IPS DF 4.7 (cell line): ENCODE measurements around the gene ST8SIA1.

Source experiments
- DNase-seq: peaks from one replicate; pipeline ENCODE4 v3.0.0-alpha.2; 2013; ENCODE audit warnings: low spot score; ENCODE audit errors: extremely low read depth

ST8SIA1 gene

GRCh38 chr12:22332202-22332601, 2.3 kb downstream of the ST8SIA1 start:
- no peak for DNase-seq

- DNase-seq: no peak
Measured at GRCh38 chr12:22329621-22330020, 4.9 kb downstream of the ST8SIA1 start.

- no peak for DNase-seq
Measured at GRCh38 chr12:22325218-22325617, 9.3 kb downstream of the ST8SIA1 start.

- no peak for DNase-seq
Measured at GRCh38 chr12:22322091-22322490, 12.4 kb downstream of the ST8SIA1 start.

GRCh38 chr12:22321638-22322037, 12.9 kb downstream of the ST8SIA1 start:
- no peak for DNase-seq

GRCh38 chr12:22321018-22321605, 13.4 kb downstream of the ST8SIA1 start:
- DNase-seq: no peak

GRCh38 chr12:22318108-22318737, 16.3 kb downstream of the ST8SIA1 start:
- DNase-seq: no peak

- DNase-seq: no peak
Measured at GRCh38 chr12:22313963-22314330, 20.6 kb downstream of the ST8SIA1 start.

- DNase-seq: no peak
Measured at GRCh38 chr12:22313286-22313962, 21.1 kb downstream of the ST8SIA1 start.

- DNase-seq: no peak
Measured at GRCh38 chr12:22312336-22312735, 22.2 kb downstream of the ST8SIA1 start.

- no peak for DNase-seq
Measured at GRCh38 chr12:22310709-22311108, 23.8 kb downstream of the ST8SIA1 start.

GRCh38 chr12:22310275-22310674, 24.2 kb downstream of the ST8SIA1 start:
- DNase-seq: no peak

GRCh38 chr12:22307811-22308210, 26.7 kb downstream of the ST8SIA1 start:
- no peak for DNase-seq

- no peak for DNase-seq
Measured at GRCh38 chr12:22306311-22306710, 28.2 kb downstream of the ST8SIA1 start.

GRCh38 chr12:22304341-22304740, 30.2 kb downstream of the ST8SIA1 start:
- DNase-seq: no peak

- no peak for DNase-seq
Measured at GRCh38 chr12:22299294-22299912, 35.1 kb downstream of the ST8SIA1 start.

GRCh38 chr12:22289250-22289649, 45.3 kb downstream of the ST8SIA1 start:
- DNase-seq: no peak

- no peak for DNase-seq
Measured at GRCh38 chr12:22287776-22288621, 46.5 kb downstream of the ST8SIA1 start.

GRCh38 chr12:22287101-22287500, 47.4 kb downstream of the ST8SIA1 start:
- DNase-seq: no peak

- no peak for DNase-seq
Measured at GRCh38 chr12:22286569-22286968, 47.9 kb downstream of the ST8SIA1 start.

GRCh38 chr12:22285846-22286245, 48.7 kb downstream of the ST8SIA1 start:
- no peak for DNase-seq

- DNase-seq: no peak
Measured at GRCh38 chr12:22284871-22285270, 49.6 kb downstream of the ST8SIA1 start.
